ENCODE data around the gene DLL4.

Gene DLL4

GRCh38 chr15:40909662-40910630 lies 19.2 kb upstream of the DLL4 start:
- no peak overlapping the region for H3K4me3 ChIP-seq (ENCODE audit: low read depth, low read length)
- no peak for TF ChIP-seq CTCF (IDR thresholded peaks at IDR 0.05; ENCODE audit: low read depth, low read length)

DNA sequence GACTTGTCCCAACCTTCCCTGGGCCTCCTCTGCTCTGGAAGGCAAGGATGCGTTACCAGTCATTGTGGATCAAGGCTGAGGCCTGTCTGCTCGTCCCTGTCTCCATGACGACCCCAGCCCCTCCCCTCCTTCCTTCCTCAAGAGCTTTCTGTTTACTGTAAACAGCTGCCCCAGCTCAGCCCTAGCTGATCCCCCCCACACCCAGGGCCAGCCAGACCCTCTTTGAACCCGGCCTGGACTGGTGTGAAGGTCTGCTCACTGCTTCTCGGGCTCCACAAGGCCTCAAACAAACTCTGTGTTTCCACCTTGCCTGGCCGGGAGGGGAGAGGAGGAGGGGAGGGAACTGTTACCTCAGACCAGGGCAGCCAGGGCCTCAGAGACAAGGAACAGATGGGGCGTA lies 18.0 kb upstream of the DLL4 start:
- no peak overlapping the region for H3K4me3 ChIP-seq (ENCODE audit: low read depth, low read length)
- TF ChIP-seq CTCF (IDR thresholded peaks at IDR 0.05; ENCODE audit: low read depth, low read length), result no peak

GRCh38 chr15:40911693-40912092 lies 17.4 kb upstream of the DLL4 start:
- TF ChIP-seq CTCF (IDR thresholded peaks at IDR 0.05; ENCODE audit: low read depth, low read length), result no peak
- H3K4me3 ChIP-seq (ENCODE audit: low read depth, low read length), result no peak overlapping the region

DNA sequence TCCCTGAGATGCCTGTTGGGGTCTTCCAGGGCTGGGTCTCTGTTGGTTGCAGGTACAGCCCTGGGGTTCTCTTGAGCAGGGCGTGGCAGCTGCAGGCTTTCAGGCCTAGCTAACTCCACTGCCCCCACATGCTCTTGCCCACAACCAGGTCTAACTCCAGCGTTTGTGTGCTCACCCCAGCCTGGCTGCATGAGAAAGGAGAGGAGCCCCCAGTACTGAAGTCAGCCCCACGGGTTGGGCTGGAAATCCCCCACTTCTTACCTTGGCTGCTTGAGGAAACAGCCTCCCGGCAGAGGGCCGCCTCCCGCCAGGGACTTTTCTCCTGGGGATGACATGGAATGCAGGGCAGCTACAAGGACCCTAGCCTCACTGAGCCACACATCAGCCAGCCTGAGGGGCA lies 16.7 kb upstream of the DLL4 start:
- no peak overlapping the region for H3K4me3 ChIP-seq (ENCODE audit: low read depth, low read length)
- TF ChIP-seq CTCF (IDR thresholded peaks at IDR 0.05; ENCODE audit: low read depth, low read length), result no peak

GRCh38 chr15:40914013-40914412 lies 15.1 kb upstream of the DLL4 start:
- no peak for TF ChIP-seq CTCF (IDR thresholded peaks at IDR 0.05; ENCODE audit: low read depth, low read length)
- H3K4me3 ChIP-seq (ENCODE audit: low read depth, low read length), result no peak overlapping the region

GRCh38 chr15:40914486-40914885 lies 14.7 kb upstream of the DLL4 start:
- no peak for TF ChIP-seq CTCF (IDR thresholded peaks at IDR 0.05; ENCODE audit: low read depth, low read length)
- no peak overlapping the region for H3K4me3 ChIP-seq (ENCODE audit: low read depth, low read length)

DNA sequence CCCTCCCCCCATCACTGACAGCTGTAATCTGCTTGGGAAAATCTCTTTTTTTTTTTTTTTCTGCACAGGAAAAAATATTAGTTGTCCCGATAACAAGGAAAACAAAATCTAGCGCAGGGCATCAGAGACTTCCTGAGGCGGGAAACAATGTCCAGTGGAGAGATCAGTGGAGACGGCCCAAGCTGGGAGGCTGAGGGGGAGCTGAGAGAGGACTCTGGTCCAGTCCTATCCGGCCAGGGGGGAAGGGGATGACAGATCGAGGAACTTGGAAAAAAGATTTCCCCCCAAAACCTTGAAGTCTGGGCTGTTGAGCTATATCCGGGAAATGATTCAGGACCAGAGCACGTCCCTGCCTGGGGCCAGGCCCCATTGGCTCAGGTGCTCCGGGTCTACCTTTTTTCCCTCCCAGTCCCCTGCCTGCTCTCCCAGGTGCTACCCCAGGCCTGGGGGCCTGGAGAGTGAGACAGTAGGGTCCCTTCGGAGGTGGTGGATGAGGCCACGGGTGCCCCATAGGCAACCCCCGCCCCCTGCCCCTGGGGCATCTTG lies 14.0 kb upstream of the DLL4 start:
- TF ChIP-seq CTCF (IDR thresholded peaks at IDR 0.05; ENCODE audit: low read depth, low read length), result no peak
- H3K4me3 ChIP-seq (ENCODE audit: low read depth, low read length), result no peak overlapping the region

Data from WI38 (cell line).